ENCODE results near the gene MVB12A. TPM values are rescaled to one million over a fixed set of nuclear protein-coding genes. Genes with fewer than 3 reads are reported as not detected.

Gene MVB12A
- total RNA-seq, 4 donors from 2014 or later: 51.5 to 146 (median 68.3) TPM

DNA sequence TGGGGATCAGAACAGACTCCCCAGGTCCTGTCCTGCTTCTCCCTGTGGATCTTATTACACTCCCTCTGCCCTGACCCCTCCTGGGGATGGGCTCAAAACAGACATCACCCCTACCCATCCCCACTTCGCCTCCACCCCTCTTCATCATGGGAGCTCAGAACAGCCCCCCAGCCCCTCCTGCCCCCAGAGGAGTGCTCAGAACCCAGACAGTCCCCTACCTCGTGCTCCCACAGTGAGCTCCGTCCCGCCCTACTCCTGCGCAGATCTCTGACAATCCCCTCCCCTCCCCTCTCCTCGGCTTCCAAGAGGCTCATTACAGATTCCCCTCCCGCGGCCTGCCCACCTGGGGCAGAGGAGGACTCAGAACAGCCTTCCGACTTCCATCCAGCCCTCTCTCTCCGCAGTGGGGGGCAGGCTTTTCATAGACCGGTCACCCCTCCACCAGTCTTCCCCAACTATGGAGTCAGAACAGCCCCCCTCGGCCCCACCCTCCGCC lies 34.8 kb downstream of the MVB12A start:
- Histone ChIP-seq H3K36me3 (no peaks in the 10 kb centered on the region), H3K4me1 (peaks cover 0 to 11% of the 10 kb centered on the region in 2 donors), H3K4me3 (replicated peaks in 1 of 3) (no peak overlapping the region), H3K27me3 (peaks cover 11% of the 10 kb centered on the region), H3K9me3 (no peaks in the 10 kb centered on the region), H3K27ac (no peak overlapping the region)
- intact Hi-C loops (cut with DNase I): loop anchor here (5.0 kb wide), 1 partner anchor 118 kb away; no protein-coding TSS in a partner anchor
- WGBS, 2 donors: 4 to 15% methylated on average over 13 of the region's 13 CpGs
- TF ChIP-seq, protein P1, sequence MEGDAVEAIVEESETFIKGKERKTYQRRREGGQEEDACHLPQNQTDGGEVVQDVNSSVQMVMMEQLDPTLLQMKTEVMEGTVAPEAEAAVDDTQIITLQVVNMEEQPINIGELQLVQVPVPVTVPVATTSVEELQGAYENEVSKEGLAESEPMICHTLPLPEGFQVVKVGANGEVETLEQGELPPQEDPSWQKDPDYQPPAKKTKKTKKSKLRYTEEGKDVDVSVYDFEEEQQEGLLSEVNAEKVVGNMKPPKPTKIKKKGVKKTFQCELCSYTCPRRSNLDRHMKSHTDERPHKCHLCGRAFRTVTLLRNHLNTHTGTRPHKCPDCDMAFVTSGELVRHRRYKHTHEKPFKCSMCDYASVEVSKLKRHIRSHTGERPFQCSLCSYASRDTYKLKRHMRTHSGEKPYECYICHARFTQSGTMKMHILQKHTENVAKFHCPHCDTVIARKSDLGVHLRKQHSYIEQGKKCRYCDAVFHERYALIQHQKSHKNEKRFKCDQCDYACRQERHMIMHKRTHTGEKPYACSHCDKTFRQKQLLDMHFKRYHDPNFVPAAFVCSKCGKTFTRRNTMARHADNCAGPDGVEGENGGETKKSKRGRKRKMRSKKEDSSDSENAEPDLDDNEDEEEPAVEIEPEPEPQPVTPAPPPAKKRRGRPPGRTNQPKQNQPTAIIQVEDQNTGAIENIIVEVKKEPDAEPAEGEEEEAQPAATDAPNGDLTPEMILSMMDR (IDR thresholded peaks at IDR 0.05): no peak
- TF ChIP-seq POLR2A (IDR thresholded peaks at IDR 0.05): no peak
- DNase-seq: no peak

DNA sequence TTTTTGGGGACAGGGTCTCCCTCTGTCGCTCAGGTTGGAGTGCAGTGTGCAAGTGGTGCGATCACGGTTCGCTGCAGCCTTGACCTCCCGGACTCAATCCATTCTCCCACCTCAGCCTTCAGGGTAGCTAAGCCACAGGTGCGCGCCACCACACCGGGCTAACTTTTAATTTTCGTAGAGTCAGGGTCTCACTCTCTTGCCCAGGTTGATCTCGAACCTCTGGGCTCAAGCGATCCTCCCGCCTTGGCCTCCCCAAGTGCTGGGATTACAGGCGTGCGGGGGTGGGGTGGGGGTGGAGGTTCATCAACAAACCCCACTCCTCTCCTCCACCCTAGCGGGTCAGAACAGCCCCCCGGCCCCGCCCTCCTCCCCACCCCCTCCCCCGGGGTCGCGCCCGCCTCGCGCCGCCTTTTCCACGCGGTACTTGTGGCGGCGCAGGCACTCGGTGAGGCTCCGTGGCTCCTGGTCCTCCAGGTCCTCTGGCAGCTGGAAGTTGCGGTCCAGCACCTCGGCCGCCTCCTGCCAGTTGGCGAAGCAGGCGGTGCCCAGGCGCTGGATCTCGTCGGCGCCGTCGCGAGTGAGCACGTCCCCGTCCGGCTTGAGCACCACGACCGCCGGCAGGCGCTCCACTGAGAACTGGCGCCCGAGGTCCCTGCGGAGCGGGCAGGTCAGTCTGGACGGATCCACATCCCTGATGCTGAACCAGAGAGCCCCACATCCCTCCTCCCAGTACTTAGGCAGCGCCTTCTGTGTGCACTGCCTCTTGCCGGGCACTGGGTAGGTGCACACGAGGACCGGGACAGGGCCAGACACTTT lies 35.7 kb downstream of the MVB12A start:
- peaks cover 11% of the 10 kb centered on the region for H3K27me3 ChIP-seq
- H3K4me3 ChIP-seq (replicated peaks in 1 of 3): no peak overlapping the region
- intact Hi-C loops (cut with DNase I): no loop called here
- H3K27ac ChIP-seq: no peak overlapping the region
- no peaks in the 10 kb centered on the region for H3K36me3 ChIP-seq
- peaks cover 0 to 11% of the 10 kb centered on the region in 2 donors for H3K4me1 ChIP-seq
- WGBS, 2 donors: 23 to 34% methylated on average over 16 to 32 of the region's 58 CpGs
- no peaks in the 10 kb centered on the region for H3K9me3 ChIP-seq
- DNase-seq: peak; percentile 42 to 61
- no peak for TF ChIP-seq POLR2A (IDR thresholded peaks at IDR 0.05)
- TF ChIP-seq, protein P1 (IDR thresholded peaks at IDR 0.05): no peak

DNA sequence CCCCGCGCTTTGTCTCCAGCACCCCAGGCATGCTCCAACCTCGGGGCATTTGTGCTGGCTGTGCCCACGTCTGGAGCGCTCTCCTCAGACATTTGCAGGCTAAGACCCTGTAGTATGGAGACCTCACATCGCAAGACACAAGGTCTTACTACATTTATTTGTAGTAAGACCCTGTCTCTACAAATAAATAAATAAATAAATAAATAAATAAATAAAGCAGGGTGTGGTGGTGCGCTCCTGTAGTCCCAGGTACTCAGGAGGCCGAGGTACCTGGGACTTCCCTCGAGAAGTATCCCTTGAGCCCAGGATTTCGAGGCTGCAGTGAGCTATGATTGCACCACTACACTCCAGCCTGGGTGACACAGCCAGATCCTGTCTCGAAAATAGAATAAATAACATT lies 36.3 kb downstream of the MVB12A start:
- intact Hi-C loops (cut with DNase I): no loop called here
- 62 to 75% methylated on average over 8 to 11 of the region's 11 CpGs for WGBS, 2 donors
- H3K4me3 ChIP-seq (replicated peaks in 1 of 3): no peak overlapping the region
- peaks cover 11% of the 10 kb centered on the region for H3K27me3 ChIP-seq
- H3K9me3 ChIP-seq: no peaks in the 10 kb centered on the region
- no peak for TF ChIP-seq POLR2A (IDR thresholded peaks at IDR 0.05)
- TF ChIP-seq, protein P1 (IDR thresholded peaks at IDR 0.05): no peak
- peaks cover 0 to 11% of the 10 kb centered on the region in 2 donors for H3K4me1 ChIP-seq
- H3K27ac ChIP-seq: no peak overlapping the region
- DNase-seq: no peak
- no peaks in the 10 kb centered on the region for H3K36me3 ChIP-seq

DNA sequence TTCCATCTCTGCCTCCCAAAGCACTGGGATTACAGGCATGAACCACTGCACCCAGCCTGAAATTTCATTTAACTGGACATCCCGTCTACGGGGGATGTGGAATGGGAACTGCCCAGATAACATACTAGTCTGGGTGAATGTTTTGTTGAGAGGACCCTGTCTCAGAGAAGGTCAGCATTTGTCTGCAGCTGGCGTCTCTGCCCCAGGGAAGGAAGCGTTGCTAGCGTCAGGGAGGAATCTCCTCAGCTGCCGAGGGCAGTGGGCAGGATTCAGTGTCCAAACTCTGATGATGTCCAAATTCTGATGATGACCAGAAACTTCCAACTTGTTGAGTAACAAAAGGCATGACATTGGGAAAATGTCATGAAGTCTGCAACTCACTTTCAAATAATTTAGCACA lies 37.8 kb downstream of the MVB12A start:
- no peak overlapping the region for H3K27ac ChIP-seq
- H3K27me3 ChIP-seq: peaks cover 11% of the 10 kb centered on the region
- no peaks in the 10 kb centered on the region for H3K36me3 ChIP-seq
- DNase-seq: no peak
- no peak for TF ChIP-seq POLR2A (IDR thresholded peaks at IDR 0.05)
- TF ChIP-seq, protein P1 (IDR thresholded peaks at IDR 0.05): no peak
- H3K9me3 ChIP-seq: no peaks in the 10 kb centered on the region
- 56 to 59% methylated on average over 6 of the region's 6 CpGs for WGBS, 2 donors
- H3K4me3 ChIP-seq (replicated peaks in 1 of 3): no peak overlapping the region
- intact Hi-C loops (cut with DNase I): no loop called here
- H3K4me1 ChIP-seq: peaks cover 0 to 11% of the 10 kb centered on the region in 2 donors

DNA sequence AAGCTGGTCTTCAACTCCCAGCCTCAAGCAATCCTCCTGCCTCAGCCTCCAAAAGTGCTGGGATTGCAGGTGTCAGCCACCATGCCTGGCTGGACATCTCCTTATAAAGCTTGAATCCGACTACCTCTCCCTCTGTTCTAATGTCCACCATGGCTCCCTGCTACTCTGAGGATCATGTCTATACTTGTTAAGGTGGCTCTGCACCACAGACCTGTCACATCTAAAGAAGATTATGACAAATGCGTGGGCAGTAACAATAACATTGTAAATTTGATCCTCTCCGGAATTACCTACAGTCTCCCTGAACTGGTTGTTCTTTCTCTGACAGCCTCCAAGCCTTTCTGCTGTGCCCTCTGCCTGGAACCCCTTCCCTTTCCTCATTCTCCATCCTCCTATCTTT lies 39.1 kb downstream of the MVB12A start:
- no peaks in the 10 kb centered on the region for H3K9me3 ChIP-seq
- intact Hi-C loops (cut with DNase I): no loop called here
- WGBS, 2 donors: 83 to 87% methylated on average over 3 of the region's 3 CpGs
- DNase-seq: no peak
- no peaks in the 10 kb centered on the region for H3K36me3 ChIP-seq
- TF ChIP-seq, protein P1 (IDR thresholded peaks at IDR 0.05): no peak
- no peak for TF ChIP-seq POLR2A (IDR thresholded peaks at IDR 0.05)
- H3K27ac ChIP-seq: no peak overlapping the region
- H3K4me3 ChIP-seq (replicated peaks in 1 of 3): no peak overlapping the region
- H3K4me1 ChIP-seq: peaks cover 0 to 11% of the 10 kb centered on the region in 2 donors
- H3K27me3 ChIP-seq: peaks cover 11% of the 10 kb centered on the region
